GM21737 (cell line): ENCODE data around the gene MYRFL.
"Not testable (repeated sequence)": the region's sequence is repeated elsewhere in the genome, so short reads cannot be mapped to it uniquely, and the experiment has no call there.

ENCODE experiments used
- ATAC-seq: cut with Tn5 transposase; IDR thresholded peaks from one replicate; pipeline ENCODE4 v1.9.1; 2021; ENCODE audit warnings: mild to moderate bottlenecking, moderate library complexity; ENCODE audit not compliant: unreplicated experiment

The MYRFL gene

DNA sequence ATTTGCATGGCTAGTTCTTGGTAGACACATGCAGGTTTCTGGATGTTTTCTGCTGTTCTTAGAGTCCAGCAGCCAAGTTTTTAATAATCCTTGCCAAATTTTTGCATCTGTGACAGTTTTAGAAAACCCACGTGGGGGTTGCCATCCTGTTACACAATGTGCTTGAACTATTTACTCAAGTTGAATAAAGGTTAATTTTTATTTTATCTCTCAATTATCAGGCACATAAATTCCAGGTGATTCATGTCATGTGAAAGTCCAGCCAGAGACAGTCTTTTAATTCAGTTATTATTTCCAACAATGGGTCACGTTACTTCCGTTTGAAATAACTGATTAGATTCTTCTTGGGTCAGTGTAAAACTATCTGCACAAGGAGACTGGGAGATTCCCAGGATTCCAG lies 15.7 kb downstream of the MYRFL start:
- ATAC-seq, result no peak

DNA sequence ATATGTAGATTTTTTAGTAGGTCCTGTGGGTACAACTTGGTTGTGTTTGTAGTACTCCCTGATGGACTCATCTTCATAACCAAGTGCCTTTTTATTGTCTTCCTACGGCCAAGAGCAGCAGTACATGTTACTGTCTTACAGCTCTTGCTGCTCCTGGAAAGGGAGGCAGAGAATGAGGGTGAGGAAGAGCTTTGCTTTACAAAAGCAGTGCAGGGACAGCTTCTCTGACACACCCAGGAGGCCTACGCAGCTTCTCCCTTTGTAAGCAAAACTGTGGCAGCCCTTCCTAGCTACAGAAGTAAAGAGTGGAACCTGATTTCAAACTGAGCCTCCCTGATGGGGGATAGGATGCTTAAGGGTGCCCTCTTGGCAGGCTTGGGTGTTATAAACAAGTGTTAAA lies 18.6 kb downstream of the MYRFL start:
- no peak for ATAC-seq

DNA sequence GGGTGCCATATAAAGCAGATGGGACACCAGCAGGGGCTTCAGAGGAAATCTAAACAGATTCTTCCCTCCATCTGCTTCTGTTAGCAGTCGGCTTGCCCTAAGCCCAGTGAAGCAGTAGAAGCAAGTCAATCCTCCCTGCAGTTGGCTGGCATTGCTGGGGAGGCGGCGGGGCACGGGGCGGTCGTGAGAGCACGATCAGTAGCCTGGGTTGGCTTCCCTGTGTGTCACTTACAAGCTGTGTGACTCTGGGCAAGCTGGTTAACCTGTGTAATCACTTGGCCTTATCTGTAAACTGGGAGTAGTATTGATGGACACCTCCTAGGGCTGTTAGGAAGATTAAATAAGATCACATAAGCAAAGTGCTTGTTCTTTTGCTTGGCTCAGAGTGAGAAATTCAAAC lies 19.4 kb downstream of the MYRFL start:
- no peak for ATAC-seq

DNA sequence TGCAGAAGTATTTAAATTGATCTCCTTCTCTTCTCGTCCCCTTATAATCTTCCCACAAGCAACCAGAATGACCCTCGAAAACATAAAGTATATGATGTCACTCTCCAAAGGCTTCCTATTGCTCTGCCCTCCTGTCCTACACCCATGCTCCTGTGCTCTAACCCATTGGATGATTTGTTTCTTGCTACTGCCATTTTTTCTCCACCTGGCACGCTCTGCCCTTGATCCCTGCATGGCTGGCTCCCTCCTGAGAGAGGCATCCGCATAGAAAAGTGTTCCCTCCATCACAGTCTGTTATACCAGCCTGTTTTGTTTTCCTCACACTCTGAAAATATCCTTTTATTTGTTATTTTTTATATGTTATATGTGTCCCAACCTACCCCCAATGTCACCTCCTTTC lies 19.8 kb downstream of the MYRFL start:
- no peak for ATAC-seq

DNA sequence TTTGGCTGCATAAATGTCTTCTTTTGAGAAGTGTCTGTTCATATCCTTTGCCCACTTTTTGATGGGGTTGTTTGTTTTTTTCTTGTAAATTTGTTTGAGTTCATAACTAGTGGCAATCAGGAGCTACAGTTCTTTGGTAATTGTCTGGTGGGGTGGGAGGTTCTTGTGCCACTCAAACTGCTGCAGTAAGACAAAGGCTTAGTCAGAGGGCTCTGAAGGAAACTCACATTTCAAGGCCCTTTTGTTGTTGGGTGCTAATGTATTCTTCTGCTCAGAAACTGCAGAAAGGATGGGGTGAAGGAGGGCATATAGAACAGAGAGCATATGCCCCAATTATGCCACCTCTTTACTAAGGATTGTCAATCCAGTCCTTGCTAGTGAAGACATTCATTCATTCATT lies 21.9 kb downstream of the MYRFL start:
- ATAC-seq, result no peak

DNA sequence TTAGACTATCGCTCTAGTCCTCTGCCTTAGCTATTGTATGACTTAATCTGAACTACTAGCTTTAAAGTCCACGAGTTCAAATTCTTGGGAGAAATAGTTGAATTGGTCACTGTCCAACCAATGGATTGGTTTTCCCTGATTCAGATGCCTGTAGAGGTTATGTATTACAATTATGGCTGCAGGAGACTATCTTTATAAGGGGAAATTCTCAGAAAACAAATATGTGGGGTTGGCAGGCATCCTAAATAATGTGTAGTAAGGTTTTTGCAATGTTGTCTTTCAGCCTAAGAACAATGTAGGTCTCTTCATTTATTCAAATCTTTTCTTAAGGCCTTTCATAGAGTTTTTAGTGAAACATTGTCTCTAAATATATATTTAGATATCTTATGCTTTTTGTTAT lies 26.9 kb downstream of the MYRFL start:
- ATAC-seq, result no peak

DNA sequence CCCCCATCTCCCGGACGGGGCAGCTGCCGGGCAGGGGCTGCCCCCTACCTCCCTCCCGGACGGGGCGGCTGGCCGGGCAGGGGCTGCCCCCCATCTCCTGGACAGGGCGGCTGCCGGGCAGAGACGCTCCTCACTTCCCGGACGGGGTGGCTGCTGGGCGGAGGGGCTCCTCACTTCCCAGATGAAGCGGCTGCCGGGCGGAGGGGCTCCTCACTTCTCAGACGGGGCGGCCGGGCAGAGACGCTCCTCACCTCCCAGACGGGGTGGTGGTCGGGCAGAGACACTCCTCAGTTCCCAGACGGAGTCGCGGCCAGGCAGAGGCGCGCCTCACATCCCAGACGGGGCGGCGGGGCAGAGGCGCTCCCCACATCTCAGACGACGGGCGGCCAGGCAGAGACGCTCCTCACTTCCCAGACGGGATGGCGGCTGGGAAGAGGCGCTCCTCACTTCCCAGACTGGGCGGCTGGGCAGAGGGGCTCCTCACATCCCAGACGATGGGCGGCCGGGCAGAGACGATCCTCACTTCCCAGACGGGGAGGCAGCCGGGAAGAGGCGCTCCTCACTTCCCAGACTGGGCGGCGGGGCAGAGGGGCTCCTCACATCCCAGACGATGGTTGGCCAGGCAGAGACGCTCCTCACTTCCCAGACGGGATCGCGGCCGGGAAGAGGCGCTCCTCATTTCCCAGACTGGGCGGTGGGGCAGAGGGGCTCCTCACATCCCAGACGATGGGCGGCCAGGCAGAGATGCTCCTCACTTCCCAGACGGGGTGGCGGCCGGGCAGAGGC lies 28.3 kb downstream of the MYRFL start:
- ATAC-seq, result not testable (repeated sequence)

DNA sequence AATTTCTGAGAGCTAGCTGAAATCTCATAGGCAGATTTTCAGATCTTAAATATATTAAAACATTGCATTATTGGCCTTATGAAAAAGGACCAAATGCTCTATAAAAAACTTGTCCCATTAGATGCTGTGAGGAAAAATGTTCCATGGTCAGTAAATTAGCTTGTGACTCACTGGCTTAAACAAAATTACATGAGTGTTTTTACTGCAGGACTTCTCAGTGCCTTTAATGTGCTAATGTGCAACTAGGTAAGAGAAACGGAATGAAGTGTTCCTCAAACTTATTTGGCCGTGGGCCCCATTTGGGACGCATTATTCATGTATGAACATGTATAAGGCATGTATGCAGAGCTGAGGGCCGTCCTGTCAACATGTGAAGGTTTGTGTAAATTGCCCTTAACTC lies 41.7 kb downstream of the MYRFL start:
- no peak for ATAC-seq

DNA sequence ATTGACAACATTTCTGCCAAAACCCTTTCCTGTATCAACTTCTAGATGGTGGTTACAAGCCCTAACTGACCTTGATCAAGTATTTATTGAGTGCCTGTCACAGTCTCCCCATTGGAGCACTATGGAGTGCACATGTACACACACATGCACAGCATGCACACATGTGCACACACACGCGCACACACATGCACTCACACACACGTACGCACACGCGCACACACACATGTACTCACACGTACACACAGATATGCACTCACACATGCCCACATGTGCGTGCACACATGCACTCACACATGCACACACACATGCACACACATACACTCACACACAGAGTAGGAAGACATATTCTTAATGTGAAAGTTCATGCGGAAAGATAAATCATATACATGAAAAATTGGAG lies 43.7 kb downstream of the MYRFL start:
- no peak for ATAC-seq

DNA sequence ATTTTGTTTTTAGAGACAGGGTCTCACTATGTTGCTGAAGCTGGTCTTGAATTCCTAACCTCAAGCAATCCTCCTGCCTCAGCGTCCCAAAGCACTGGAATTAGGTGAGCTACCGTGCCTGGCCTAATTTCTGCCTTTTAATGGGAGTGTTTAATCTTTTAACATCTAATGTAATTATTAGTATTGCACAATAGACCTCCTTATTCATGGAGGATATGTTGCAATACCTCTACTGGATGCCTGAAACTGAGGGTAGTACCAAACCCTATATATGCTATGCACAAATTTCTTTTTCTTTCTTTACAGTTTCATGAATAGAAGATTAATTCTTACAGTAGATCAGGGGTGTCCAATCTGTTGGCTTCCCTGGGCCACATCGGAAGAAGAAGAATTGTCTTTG lies 47.8 kb downstream of the MYRFL start:
- no peak for ATAC-seq

DNA sequence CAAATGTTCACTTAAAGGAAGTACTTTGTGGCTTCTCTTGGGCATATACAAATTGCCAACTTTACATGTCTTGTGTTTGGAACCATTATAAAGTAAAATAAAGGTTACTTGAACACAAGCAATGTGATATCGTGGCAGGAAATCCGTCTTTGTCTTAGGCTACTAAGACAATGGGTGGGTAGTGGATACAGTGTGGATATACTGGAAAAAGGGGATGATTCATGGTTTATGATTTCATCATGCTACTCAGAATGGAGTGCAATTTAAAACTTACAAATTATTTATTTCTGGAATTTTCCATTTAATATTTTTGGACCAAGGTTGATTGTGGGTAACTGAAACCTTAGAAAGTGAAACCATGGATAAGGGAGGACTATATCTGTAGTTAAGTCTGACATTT lies 48.4 kb downstream of the MYRFL start:
- ATAC-seq, result no peak

DNA sequence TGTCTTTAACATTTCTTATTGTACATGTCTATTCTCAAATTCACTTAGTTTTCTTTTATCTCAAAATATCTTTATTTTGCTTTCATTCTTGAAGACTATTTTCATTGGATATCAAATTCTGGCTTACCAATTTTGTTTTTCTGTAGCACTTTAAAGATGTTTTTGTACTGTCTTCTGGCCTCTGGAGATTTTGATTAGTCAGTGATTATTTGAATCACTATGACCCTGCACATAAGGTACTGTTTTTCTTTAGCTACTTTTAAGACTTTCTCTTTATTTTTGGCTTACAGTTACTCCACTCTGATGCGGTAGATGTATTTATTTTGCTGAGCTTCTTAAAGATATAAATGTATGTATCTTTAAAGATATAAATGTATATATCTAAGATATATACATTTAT lies 49.6 kb downstream of the MYRFL start:
- no peak for ATAC-seq

DNA sequence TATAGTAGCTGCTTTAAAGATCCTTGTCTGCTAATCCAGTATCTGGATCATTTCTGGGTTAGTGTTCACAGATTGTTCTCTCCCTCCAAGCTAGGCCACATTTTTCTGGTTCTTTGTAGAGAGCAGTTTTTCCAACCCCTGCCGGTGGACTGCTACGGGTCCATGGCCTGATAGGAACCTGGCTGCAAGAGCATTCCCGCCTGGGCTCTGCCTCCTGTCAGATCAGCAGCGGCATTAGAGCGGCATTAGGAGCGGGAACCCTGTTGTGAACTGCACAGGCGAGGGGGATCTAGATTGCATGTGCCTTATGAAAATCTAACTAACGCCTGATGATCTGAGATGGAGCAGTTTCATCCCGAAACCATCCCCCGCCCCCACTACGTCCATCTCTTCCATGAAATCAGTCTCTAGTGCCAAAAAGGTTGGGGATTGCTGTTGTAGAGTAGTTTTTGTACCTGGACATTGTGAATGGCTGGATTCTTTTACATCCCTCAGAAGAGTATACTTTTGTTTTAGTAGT lies 50.4 kb downstream of the MYRFL start:
- ATAC-seq, result no peak

DNA sequence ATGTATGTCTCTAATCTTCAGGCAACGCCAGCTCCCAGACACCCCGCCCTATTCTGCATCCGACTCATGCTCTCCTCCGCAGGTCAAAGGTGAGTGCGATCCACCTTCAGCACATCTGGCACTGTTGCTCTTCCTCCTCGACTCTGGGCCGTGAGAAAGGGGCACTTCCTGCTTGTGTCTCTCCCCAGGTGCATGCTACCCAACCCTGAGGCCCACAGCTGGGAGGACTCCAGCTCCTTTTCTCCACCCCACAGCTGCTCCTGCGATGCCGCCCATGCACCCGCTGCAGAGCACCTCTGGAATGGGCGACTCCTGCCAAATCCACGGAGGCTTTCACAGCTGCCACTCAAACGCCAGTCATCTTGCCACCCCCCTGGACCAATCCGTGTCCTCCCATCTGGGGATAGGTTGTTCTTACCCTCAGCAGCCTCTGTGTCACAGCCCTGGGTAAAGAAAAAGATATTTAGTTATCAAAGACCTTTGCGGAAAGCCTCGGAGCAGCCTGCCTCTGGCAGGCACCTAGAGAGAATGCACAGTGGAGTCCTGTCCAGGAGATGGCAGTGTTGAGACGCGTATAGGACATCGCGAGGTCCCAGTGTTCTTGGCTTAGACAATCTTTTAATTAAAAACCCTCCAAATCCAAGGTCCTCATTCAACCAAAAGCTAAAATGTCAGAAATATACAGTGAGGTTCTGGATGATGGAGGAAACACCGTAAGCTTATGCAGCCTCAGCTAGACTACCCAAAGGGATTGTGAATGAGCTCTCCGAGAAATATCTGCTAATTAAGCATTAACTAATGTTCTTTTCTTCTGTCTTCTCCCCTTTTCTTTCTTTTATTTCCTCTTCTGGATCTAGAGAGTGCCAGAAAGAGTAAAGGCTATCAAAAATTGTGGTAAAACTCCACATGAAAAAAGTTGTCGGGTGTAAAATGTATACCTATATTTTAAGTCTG lies 54.3 kb downstream of the MYRFL start:
- ATAC-seq, result peak; percentile 82

DNA sequence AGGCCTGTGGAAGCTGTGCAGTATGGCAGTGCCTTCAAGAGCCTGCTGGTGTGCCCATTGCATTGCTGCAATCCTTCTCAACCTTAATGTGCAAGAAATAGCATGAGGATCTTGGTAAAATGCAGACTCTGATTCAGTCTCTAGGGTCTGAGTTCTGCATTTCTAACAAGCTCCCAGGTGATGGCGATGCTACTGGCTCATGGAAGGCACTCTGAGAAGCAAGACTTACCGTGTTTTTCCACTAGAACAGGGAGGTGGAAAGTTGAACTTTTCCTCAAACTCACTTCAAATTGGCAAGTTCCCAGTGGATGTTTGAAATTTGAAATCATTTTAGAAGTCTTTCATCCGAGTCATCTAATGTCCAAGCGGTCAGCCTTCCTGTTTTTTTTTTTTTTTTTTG lies 55.5 kb downstream of the MYRFL start:
- ATAC-seq, result no peak

DNA sequence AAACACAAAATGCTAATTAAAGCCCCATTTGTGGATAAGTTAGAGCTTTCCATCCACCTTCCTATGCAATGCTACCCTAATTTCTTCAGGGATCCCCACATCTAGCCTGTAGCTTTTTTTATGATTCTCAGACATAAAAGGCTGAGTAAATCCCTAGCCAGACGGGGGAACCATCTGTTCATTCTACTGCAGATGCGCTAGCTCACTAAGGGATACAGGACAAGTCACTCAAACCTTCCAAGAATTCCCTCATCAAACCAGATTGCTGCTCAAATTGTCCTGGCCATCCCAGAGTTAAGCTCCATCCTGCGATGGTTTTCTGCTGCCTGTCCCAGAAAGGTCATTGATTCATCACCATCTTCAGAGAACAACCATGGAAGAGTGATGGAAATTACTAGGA lies 56.7 kb downstream of the MYRFL start:
- no peak for ATAC-seq

DNA sequence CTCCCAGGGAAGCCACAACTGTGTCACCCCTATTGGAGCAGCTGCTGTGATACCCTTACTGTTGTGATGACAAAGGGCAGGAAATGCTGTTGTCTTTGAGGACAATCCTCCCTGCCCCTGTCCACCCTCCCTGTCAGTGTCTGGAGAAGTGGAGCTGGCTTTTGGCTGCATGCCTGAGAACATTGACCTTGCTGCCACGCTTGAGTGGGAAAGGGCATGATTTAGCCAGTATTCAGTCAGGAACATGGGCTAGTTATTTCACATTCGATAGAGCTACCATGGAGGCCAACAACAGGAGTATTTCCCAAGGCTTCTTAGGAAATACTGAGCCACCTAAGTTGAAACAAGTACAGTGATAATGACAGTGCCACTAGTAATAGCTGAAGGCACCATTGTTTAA lies 59.4 kb downstream of the MYRFL start:
- no peak for ATAC-seq

DNA sequence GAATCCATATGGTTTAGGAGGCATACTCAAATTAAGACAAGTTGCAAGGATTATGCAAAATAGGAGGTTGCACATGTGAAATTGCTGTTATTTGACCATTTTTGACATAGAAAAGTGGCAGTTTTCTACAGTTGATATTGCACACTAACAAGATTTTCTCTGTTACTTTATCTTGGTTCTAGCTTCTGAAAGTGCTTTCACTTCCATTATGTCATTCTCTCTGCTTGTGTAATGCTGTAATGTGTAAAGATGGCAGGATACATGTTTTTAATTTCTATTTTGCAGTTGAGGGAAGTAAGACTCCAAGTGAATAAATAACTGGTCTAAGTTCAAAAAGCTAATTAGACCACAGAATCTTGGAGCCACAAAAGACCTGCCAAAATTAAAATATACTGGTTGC lies 60.6 kb downstream of the MYRFL start:
- ATAC-seq, result no peak

DNA sequence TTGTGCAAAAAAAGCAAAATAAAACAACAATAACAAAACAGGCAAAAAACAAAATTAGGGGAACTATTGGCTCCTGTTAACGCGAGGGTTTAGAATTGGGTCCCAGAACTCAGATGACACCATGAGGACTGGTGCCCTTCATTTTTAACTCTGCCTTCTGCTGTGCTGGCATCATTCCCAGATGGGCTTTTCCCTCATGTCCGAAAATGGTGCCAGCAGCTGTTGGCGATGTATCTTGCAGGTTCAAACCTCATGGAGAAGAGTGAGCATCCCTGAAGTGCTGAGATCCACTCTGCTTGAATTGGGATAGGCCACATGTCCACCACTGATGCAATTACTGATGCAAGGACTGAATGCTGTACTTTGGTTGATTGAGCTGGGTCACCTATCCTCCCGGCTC lies 61.1 kb downstream of the MYRFL start:
- ATAC-seq, result no peak

DNA sequence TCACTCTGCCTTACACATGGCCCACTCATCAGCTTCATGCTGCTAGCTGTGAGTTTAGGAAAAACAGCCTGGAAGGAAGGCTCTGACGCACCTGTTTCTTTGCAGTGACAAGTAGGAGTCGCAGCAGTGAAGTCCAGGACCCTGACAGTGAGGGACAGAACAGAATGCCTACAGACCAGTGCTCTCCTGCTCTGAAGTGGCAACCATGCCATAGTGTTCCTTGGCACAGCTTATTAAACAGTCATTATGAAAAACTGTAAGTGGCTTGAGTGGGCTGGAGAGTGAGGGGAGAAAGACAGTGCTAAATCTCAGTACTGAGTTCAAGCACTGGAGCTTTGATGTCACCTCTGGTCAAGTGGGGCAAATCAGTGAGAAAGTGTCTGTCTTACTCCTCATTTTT lies 61.7 kb downstream of the MYRFL start:
- no peak for ATAC-seq

DNA sequence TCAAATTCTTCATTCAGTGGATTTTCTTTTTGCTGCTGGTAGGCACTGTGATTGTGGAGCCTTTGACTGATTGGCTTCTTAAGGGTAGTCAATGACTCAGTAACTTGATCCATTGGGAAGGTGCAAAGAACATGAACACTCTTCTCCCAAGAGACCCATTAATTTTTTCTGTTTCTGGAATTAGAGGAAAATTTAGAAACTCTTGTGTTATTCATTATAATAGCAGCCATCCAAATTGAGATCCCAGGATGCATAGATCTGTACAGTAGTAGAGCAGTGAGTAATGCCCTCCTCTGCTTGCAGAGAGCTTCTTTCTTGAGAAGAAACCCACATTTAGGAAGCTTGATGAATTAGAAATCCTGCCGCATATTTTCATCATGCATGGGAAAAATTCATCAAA lies 63.9 kb downstream of the MYRFL start:
- ATAC-seq, result no peak

DNA sequence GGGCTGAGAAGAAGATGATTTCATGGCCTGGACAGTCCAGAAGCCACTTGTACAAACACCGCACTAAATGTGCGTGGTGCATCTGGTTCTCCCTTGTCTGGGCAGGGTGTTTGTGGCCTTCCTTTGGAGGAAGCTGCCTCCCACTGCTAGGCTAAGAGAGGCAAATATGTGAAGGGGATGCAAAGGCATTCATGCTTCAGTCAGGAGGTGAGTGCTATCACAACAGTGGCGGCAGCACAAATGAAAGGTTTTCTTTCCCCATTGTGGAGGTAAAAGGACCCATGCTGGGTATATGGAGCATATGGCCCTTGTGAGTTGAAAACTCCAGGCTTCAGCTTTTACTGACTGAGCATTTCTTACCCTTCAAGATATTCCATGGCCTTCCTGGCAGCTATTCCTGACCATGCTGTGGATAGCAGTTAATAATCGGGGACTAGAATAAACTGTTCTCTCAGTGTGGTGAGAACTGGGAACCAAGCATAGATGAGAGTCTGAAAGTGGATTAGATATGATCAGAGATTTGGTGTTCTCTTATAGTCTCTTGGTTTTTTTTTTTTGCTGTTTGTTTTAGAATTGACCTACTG lies 69.9 kb downstream of the MYRFL start:
- no peak for ATAC-seq
